Endothelial cell of umbilical vein (primary cell): ENCODE results near the gene SPINK7.

Experiments
- EZH2 ChIP-seq: IDR thresholded peaks from 2 replicates; pipeline ENCODE4 v1.6.1; 2012; ENCODE audit warnings: borderline replicate concordance, low read depth, mild to moderate bottlenecking, moderate library complexity, low read length, inconsistent platforms; ENCODE audit not compliant: severe bottlenecking
- GATA2 ChIP-seq: IDR thresholded peaks from 2 replicates; pipeline ENCODE4 v1.7.0; 2011; ENCODE audit warnings: low read depth, mild to moderate bottlenecking, moderate library complexity, mixed read lengths, low read length; ENCODE audit not compliant: insufficient read length, insufficient read depth
- MYC ChIP-seq: IDR thresholded peaks from one replicate; pipeline ENCODE4 v1.6.1; 2011; ENCODE audit warnings: mild to moderate bottlenecking, low read depth, low read length
- POLR2A ChIP-seq: IDR thresholded peaks from 2 replicates; pipeline ENCODE4 v1.6.1; 2012; ENCODE audit warnings: low read depth, mild to moderate bottlenecking, control low read depth, low read length
- POLR2AphosphoS5 ChIP-seq: IDR thresholded peaks from 2 replicates; pipeline ENCODE4 v1.6.1; 2012; ENCODE audit warnings: low read depth, mild to moderate bottlenecking, control low read depth, low read length, moderate library complexity; ENCODE audit not compliant: insufficient read depth
- TF ChIP-seq, protein P1 (sequence below), 2 donors: IDR thresholded peaks; 1 replicate in 1 of 2; 2 replicates in 1 of 2; pipeline ENCODE4 v1.5.1; 2011; ENCODE audit warnings: low read length in 2 of 2, mild to moderate bottlenecking in 2 of 2, moderate library complexity in 2 of 2, control low read depth in 1 of 2, inconsistent platforms in 1 of 2, low read depth in 1 of 2; ENCODE audit not compliant: insufficient read depth in 1 of 2; ENCODE audit errors: extremely low read depth in 1 of 2

DNA sequence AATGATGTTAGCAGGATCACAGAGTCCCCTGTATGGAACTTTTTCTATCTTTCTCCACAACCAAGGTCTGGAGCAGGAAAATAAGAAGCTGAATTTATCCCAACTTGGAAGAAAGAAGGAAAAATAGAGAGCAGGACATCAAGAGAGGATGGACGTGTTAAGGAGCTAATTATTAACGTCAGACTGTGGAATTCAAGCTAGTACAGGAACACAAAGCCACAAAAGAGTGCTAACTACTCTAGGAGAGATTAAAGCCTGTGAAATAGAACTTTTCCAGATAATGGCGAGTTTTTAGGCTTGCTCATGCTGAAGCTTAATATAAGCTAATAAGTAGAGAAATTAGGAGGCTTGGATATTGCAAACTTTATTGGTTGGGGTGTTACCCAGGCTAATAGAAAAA is 44.3 kb upstream of the SPINK7 start:
- TF ChIP-seq, protein P1, sequence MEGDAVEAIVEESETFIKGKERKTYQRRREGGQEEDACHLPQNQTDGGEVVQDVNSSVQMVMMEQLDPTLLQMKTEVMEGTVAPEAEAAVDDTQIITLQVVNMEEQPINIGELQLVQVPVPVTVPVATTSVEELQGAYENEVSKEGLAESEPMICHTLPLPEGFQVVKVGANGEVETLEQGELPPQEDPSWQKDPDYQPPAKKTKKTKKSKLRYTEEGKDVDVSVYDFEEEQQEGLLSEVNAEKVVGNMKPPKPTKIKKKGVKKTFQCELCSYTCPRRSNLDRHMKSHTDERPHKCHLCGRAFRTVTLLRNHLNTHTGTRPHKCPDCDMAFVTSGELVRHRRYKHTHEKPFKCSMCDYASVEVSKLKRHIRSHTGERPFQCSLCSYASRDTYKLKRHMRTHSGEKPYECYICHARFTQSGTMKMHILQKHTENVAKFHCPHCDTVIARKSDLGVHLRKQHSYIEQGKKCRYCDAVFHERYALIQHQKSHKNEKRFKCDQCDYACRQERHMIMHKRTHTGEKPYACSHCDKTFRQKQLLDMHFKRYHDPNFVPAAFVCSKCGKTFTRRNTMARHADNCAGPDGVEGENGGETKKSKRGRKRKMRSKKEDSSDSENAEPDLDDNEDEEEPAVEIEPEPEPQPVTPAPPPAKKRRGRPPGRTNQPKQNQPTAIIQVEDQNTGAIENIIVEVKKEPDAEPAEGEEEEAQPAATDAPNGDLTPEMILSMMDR (IDR thresholded peaks at IDR 0.05; ENCODE audit: extremely low read depth in 1 of 2, insufficient read depth in 1 of 2, low read depth in 1 of 2, low read length in 2 of 2), result no peak
- TF ChIP-seq POLR2A (no peak), EZH2 (no peak), POLR2AphosphoS5 (no peak), GATA2 (no peak), MYC (no peak)
